ENCODE measurements around the gene ELFN1.

Gene ELFN1

DNA sequence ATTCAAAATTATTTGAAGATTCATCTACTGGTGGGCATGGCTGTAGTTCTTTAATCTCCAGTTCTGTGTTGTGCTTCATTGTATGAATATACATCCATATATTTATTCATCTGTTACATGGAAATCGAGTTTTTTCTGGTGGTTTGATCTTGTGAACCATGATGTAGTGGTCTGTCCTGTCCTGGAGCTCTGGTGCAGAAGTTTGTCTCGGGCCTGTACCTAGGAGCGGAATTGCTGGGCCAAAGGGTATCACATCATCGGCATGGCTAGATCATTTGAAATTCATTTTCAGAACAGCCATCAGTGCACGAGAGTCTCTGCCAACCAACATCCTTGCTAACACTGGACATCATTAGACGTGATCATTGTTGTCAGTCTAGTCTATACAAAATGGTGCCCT, 107.0 kb downstream of the ELFN1 start:
- TF ChIP-seq, protein P1, sequence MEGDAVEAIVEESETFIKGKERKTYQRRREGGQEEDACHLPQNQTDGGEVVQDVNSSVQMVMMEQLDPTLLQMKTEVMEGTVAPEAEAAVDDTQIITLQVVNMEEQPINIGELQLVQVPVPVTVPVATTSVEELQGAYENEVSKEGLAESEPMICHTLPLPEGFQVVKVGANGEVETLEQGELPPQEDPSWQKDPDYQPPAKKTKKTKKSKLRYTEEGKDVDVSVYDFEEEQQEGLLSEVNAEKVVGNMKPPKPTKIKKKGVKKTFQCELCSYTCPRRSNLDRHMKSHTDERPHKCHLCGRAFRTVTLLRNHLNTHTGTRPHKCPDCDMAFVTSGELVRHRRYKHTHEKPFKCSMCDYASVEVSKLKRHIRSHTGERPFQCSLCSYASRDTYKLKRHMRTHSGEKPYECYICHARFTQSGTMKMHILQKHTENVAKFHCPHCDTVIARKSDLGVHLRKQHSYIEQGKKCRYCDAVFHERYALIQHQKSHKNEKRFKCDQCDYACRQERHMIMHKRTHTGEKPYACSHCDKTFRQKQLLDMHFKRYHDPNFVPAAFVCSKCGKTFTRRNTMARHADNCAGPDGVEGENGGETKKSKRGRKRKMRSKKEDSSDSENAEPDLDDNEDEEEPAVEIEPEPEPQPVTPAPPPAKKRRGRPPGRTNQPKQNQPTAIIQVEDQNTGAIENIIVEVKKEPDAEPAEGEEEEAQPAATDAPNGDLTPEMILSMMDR (IDR thresholded peaks at IDR 0.05) = no peak
- Histone ChIP-seq H3K36me3 (ENCODE audit: control insufficient read depth, insufficient read depth, low read length) (no peaks in the 10 kb centered on the region), H3K4me2 (ENCODE audit: low read length) (no peak overlapping the region)

DNA sequence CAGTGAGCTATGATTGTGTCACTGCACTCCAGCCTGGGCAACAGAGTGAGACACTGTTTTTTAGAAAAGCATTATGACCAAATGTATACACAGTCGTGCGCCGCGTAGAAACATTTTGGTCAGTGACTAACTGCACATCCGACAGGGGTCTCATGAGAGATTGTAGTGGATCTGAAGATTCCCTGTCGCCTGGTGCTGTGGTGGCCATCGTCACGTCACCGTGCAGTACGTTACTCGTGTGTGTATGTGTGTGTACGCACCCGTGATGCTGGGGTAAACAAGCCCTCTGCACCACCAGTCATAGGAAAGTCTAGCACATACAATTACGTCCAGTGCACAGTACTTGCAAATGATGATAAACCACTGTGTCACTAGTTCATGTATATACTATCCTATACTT, 109.4 kb downstream of the ELFN1 start:
- Histone ChIP-seq H3K36me3 (ENCODE audit: control insufficient read depth, insufficient read depth, low read length) (no peaks in the 10 kb centered on the region), H3K79me2 (no peaks in the 10 kb centered on the region)
- TF ChIP-seq, protein P1 (IDR thresholded peaks at IDR 0.05) = no peak

More for the DNA sequence above, 107.0 kb downstream of the ELFN1 start:
- no peaks in the 10 kb centered on the region for H3K79me2 ChIP-seq
- H3K4me1 ChIP-seq = no peaks in the 10 kb centered on the region
- H3K9me3 ChIP-seq (ENCODE audit: control insufficient read depth, low read length) = no peaks in the 10 kb centered on the region
- H3K9ac ChIP-seq = no peak overlapping the region
- H2AFZ ChIP-seq = no peak overlapping the region
- no peaks in the 10 kb centered on the region for H3K27me3 ChIP-seq (ENCODE audit: control insufficient read depth, insufficient read depth, low read length)
- H3K27ac ChIP-seq = no peak overlapping the region
- H3K4me3 ChIP-seq (ENCODE audit: low read depth, low read length) = no peak overlapping the region

DNA sequence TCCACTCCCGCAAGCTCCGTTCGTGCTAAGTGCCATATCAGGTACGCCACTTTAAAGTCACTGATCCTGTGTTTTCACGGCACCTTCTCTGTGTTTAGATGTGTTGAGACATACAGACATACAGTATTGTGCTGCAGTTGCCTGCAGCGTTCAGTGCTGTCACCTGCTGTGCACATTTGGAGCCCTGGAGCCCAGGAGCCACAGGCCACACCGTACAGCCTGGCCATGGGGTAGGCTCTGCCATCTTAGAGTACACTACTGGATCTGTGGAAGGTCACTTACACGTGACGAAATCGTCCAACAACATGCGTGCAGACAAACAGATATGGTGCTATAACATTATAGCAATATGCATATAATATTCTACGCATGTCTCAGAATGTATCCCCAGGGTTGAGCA, 111.3 kb downstream of the ELFN1 start:
- Histone ChIP-seq H3K4me3 (ENCODE audit: low read depth, low read length) (no peak overlapping the region), H3K79me2 (no peaks in the 10 kb centered on the region), H2AFZ (no peak overlapping the region), H3K27ac (no peak overlapping the region), H3K4me1 (no peaks in the 10 kb centered on the region), H3K9me3 (ENCODE audit: control insufficient read depth, low read length) (peaks cover 3% of the 10 kb centered on the region), H3K9ac (no peak overlapping the region), H3K36me3 (ENCODE audit: control insufficient read depth, insufficient read depth, low read length) (no peaks in the 10 kb centered on the region), H3K27me3 (ENCODE audit: control insufficient read depth, insufficient read depth, low read length) (no peaks in the 10 kb centered on the region), H3K4me2 (ENCODE audit: low read length) (no peak overlapping the region)
- TF ChIP-seq, protein P1 (IDR thresholded peaks at IDR 0.05) = no peak

More for the DNA sequence above, 109.4 kb downstream of the ELFN1 start:
- Histone ChIP-seq H3K9me3 (ENCODE audit: control insufficient read depth, low read length) (no peaks in the 10 kb centered on the region), H2AFZ (no peak overlapping the region), H3K27me3 (ENCODE audit: control insufficient read depth, insufficient read depth, low read length) (no peaks in the 10 kb centered on the region), H3K9ac (no peak overlapping the region), H3K27ac (no peak overlapping the region), H3K4me1 (no peaks in the 10 kb centered on the region), H3K4me2 (ENCODE audit: low read length) (no peak overlapping the region), H3K4me3 (ENCODE audit: low read depth, low read length) (no peak overlapping the region)

DNA sequence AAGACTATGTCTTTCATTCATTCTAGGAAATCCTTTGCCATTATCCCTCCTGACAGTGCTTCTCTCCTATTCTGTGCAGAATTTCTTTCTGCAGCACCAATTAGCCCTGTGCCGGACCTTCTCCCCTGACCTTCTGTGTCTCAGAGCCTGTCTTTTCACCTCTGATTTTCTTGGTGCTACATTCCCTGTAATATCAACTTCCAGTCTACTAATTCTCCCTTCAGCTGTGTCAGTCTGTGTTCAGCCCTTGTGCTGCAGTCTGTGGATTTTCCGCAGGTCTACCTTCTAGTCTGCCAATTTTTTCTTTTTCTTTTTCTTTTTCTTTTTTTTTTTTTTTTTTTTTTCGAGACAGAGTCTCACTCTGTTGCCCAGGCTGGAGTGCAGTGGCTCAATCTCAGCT, 115.8 kb downstream of the ELFN1 start:
- TF ChIP-seq, protein P1 (IDR thresholded peaks at IDR 0.05) = no peak
- Histone ChIP-seq H3K79me2 (no peaks in the 10 kb centered on the region), H3K4me1 (no peaks in the 10 kb centered on the region), H2AFZ (no peak overlapping the region), H3K27ac (no peak overlapping the region), H3K27me3 (ENCODE audit: control insufficient read depth, insufficient read depth, low read length) (no peaks in the 10 kb centered on the region), H3K9ac (no peak overlapping the region), H3K4me2 (ENCODE audit: low read length) (no peak overlapping the region), H3K9me3 (ENCODE audit: control insufficient read depth, low read length) (peaks cover 3% of the 10 kb centered on the region), H3K36me3 (ENCODE audit: control insufficient read depth, insufficient read depth, low read length) (no peaks in the 10 kb centered on the region), H3K4me3 (ENCODE audit: low read depth, low read length) (no peak overlapping the region)

DNA sequence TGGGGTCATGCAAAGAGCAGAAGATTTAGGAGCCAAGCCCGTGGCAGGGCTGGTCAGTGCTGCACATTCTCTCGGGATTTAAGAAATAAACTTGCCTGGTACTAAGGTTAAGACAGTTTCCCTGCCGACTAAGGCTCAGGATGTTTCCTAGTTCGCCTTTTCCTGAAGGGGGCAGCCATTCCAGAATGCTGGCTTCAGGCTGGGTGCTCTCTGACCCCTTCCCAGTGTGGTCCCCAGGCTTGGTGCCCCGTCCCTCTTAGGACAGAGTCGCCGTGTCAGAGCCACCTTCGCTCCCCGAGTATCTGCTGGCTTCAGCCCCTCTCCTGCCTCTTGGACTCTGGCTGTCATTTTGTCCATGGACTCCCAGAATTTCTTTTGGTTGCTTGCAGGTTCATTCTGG, 117.2 kb downstream of the ELFN1 start:
- Histone ChIP-seq H3K4me2 (ENCODE audit: low read length) (no peak overlapping the region), H3K9ac (no peak overlapping the region), H3K36me3 (ENCODE audit: control insufficient read depth, insufficient read depth, low read length) (no peaks in the 10 kb centered on the region), H3K9me3 (ENCODE audit: control insufficient read depth, low read length) (peaks cover 3% of the 10 kb centered on the region), H2AFZ (no peak overlapping the region), H3K27ac (no peak overlapping the region), H3K79me2 (no peaks in the 10 kb centered on the region), H3K4me1 (no peaks in the 10 kb centered on the region), H3K4me3 (ENCODE audit: low read depth, low read length) (no peak overlapping the region), H3K27me3 (ENCODE audit: control insufficient read depth, insufficient read depth, low read length) (no peaks in the 10 kb centered on the region)
- TF ChIP-seq, protein P1 (IDR thresholded peaks at IDR 0.05) = no peak
